ENCODE measurements around the gene GPN1.
"Not testable (repeated sequence)": the region's sequence is repeated elsewhere in the genome, so short reads cannot be mapped to it uniquely, and the experiment has no call there.

GPN1 gene

GRCh38 chr2:27667446-27667845, 38.6 kb downstream of the GPN1 start:
- no peak for TF ChIP-seq CTCF (IDR thresholded peaks at IDR 0.05; ENCODE audit: borderline replicate concordance, control extremely low read depth, extremely low read depth, insufficient read depth, missing control alignments)
- in situ Hi-C loops (cut with MboI; ENCODE audit: low sequenced_read_pairs, unreplicated experiment), result no loop called here
- no peak for DNase-seq (ENCODE audit: low spot score)

- no peak for DNase-seq (ENCODE audit: low spot score)
These were observed 42.4 kb downstream of the GPN1 start for GRCh38 chr2:27671235-27671634.

GRCh38 chr2:27672723-27673486, 44.1 kb downstream of the GPN1 start:
- no peak for DNase-seq (ENCODE audit: low spot score)
- no peak for TF ChIP-seq CTCF (IDR thresholded peaks at IDR 0.05; ENCODE audit: borderline replicate concordance, control extremely low read depth, extremely low read depth, insufficient read depth, missing control alignments)
- in situ Hi-C loops (cut with MboI; ENCODE audit: low sequenced_read_pairs, unreplicated experiment), result no loop called here

More at GRCh38 chr2:27671235-27671634, 42.4 kb downstream of the GPN1 start:
- in situ Hi-C loops (cut with MboI; ENCODE audit: low sequenced_read_pairs, unreplicated experiment), result no loop called here
- no peak for TF ChIP-seq CTCF (IDR thresholded peaks at IDR 0.05; ENCODE audit: borderline replicate concordance, control extremely low read depth, extremely low read depth, insufficient read depth, missing control alignments)

- no peak for TF ChIP-seq CTCF (IDR thresholded peaks at IDR 0.05; ENCODE audit: borderline replicate concordance, control extremely low read depth, extremely low read depth, insufficient read depth, missing control alignments)
- in situ Hi-C loops (cut with MboI; ENCODE audit: low sequenced_read_pairs, unreplicated experiment), result no loop called here
- DNase-seq (ENCODE audit: low spot score), result no peak
These were observed 51.7 kb downstream of the GPN1 start for GRCh38 chr2:27680571-27680970.

GRCh38 chr2:27681841-27682240, 53.0 kb downstream of the GPN1 start:
- in situ Hi-C loops (cut with MboI; ENCODE audit: low sequenced_read_pairs, unreplicated experiment), result no loop called here
- DNase-seq (ENCODE audit: low spot score), result no peak
- no peak for TF ChIP-seq CTCF (IDR thresholded peaks at IDR 0.05; ENCODE audit: borderline replicate concordance, control extremely low read depth, extremely low read depth, insufficient read depth, missing control alignments)

GRCh38 chr2:27682334-27682771, 53.5 kb downstream of the GPN1 start:
- DNase-seq (ENCODE audit: low spot score); in situ Hi-C loops (cut with MboI; ENCODE audit: low sequenced_read_pairs, unreplicated experiment): not testable (repeated sequence)

GRCh38 chr2:27683390-27684071, 54.7 kb downstream of the GPN1 start:
- peak; percentile 75 for DNase-seq (ENCODE audit: low spot score)
- in situ Hi-C loops (cut with MboI; ENCODE audit: low sequenced_read_pairs, unreplicated experiment), result no loop called here
- peak; percentile 93 for TF ChIP-seq CTCF (IDR thresholded peaks at IDR 0.05; ENCODE audit: borderline replicate concordance, control extremely low read depth, extremely low read depth, insufficient read depth, missing control alignments)

GRCh38 chr2:27685006-27685405, 56.2 kb downstream of the GPN1 start:
- DNase-seq (ENCODE audit: low spot score); in situ Hi-C loops (cut with MboI; ENCODE audit: low sequenced_read_pairs, unreplicated experiment): not testable (repeated sequence)

All from GM13976 (cell line).